Sigmoid colon (tissue), 4 donors: Measurements from ENCODE around the gene ACER2.

Source experiments
- EP300 ChIP-seq, 4 donors: sonication (generic); formaldehyde crosslinking; IDR thresholded peaks; one replicate each; pipeline ENCODE4 v1.6.1; 2017; ENCODE audit warnings: antibody characterized with exemption in 4 of 4
- POLR2A ChIP-seq, 2 donors: fragments of 450-650 bp; IDR thresholded peaks; one replicate each; pipeline ENCODE4 v1.6.1; 2016; ENCODE audit warnings: antibody characterized with exemption in 2 of 2, mild to moderate bottlenecking in 2 of 2, moderate library complexity in 2 of 2
- POLR2AphosphoS5 ChIP-seq, 4 donors: sonication (generic); formaldehyde crosslinking; IDR thresholded peaks; one replicate each; pipeline ENCODE4 v1.6.1; 2017; ENCODE audit warnings: antibody characterized with exemption in 4 of 4
- TF ChIP-seq, protein P1 (sequence below), 4 experiments: fragments of 450-650 bp in 3 of 4; fragments of 200-600 bp in 1 of 4; IDR thresholded peaks; one replicate each; pipeline ENCODE4 v1.5.1; 2016 to 2019; ENCODE audit warnings: antibody characterized with exemption in 4 of 4, mild to moderate bottlenecking in 3 of 4, moderate library complexity in 2 of 4

DNA sequence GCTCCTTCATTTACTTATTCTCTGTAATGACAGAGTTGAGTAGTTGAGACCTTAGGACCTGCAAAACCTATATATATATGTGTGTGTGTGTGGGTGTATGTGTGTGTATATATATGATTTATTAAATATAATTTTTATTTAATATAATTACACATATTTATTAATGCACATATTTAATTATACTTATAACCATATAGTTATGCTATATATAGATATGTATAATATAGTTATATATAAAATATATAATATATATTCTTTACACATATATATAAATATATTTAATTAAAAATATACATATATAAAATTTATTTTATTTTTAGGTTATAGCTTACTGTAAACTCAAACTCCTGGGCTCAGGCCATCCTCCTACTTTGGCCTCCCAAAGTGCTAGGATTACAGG lies 23.7 kb downstream of the ACER2 start:
- TF ChIP-seq, protein P1, sequence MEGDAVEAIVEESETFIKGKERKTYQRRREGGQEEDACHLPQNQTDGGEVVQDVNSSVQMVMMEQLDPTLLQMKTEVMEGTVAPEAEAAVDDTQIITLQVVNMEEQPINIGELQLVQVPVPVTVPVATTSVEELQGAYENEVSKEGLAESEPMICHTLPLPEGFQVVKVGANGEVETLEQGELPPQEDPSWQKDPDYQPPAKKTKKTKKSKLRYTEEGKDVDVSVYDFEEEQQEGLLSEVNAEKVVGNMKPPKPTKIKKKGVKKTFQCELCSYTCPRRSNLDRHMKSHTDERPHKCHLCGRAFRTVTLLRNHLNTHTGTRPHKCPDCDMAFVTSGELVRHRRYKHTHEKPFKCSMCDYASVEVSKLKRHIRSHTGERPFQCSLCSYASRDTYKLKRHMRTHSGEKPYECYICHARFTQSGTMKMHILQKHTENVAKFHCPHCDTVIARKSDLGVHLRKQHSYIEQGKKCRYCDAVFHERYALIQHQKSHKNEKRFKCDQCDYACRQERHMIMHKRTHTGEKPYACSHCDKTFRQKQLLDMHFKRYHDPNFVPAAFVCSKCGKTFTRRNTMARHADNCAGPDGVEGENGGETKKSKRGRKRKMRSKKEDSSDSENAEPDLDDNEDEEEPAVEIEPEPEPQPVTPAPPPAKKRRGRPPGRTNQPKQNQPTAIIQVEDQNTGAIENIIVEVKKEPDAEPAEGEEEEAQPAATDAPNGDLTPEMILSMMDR (IDR thresholded peaks at IDR 0.05), result no peak
- TF ChIP-seq EP300 (IDR thresholded peaks at IDR 0.05) (no peak), POLR2AphosphoS5 (IDR thresholded peaks at IDR 0.05) (no peak), POLR2A (IDR thresholded peaks at IDR 0.05) (no peak)
